22Rv1 (cell line): ENCODE measurements around the gene ZNF837.

Experiments
- ZFX ChIP-seq: fragments of 450-650 bp; IDR thresholded peaks from 2 replicates; pipeline ENCODE4 v1.6.1; 2017; ENCODE audit warnings: antibody characterized with exemption, borderline replicate concordance
- TF ChIP-seq, protein P1 (sequence below): fragments of 450-650 bp; IDR thresholded peaks from 2 replicates; pipeline ENCODE4 v1.5.1; 2017; ENCODE audit warnings: mild to moderate bottlenecking

DNA sequence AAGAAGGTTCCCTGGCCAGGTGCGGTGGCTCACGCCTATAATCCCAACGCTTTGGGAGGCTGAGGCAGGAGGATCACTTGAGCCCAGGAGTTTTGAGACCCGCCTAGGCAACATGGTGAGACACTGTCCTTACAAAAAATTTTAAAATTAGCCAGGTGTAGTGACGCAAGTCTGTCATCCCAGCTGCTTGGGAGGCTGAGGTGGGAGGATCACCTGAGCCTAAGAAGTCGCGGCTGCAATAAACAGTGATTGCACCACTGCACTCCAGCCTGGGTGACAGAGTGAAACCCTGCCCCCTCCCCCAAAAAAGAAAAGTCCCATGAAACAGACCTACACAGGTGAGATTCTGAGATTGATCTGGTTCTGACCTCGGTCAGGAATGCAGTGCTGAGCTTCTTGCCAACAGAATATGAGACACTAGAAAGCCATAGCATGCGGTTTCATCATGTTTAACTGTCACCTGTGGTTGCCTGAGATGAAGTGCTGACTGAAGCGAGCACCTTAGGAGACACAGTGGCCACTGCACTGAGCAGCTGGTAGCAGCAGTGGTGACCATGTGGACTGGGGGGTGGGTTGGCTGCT, 25.5 kb downstream of the ZNF837 start:
- TF ChIP-seq, protein P1, sequence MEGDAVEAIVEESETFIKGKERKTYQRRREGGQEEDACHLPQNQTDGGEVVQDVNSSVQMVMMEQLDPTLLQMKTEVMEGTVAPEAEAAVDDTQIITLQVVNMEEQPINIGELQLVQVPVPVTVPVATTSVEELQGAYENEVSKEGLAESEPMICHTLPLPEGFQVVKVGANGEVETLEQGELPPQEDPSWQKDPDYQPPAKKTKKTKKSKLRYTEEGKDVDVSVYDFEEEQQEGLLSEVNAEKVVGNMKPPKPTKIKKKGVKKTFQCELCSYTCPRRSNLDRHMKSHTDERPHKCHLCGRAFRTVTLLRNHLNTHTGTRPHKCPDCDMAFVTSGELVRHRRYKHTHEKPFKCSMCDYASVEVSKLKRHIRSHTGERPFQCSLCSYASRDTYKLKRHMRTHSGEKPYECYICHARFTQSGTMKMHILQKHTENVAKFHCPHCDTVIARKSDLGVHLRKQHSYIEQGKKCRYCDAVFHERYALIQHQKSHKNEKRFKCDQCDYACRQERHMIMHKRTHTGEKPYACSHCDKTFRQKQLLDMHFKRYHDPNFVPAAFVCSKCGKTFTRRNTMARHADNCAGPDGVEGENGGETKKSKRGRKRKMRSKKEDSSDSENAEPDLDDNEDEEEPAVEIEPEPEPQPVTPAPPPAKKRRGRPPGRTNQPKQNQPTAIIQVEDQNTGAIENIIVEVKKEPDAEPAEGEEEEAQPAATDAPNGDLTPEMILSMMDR, result no peak
- no peak for TF ChIP-seq ZFX
